Measurements from ENCODE around the gene KMT5B. TPM values are rescaled to one million over a fixed set of nuclear protein-coding genes. Genes with fewer than 3 reads are reported as not detected.
A peak's percentile ranks its signal among the peaks of the same experiment; 100 is the strongest.

Gene KMT5B
- total and polyA plus RNA-seq, 2 of the 13 experiments (the other 11 are each of a cell fraction or from before 2014, with no cell fraction given) = 17.6 to 23.7 TPM

GRCh38 chr11:68145120-68145866 is 67.8 kb downstream of the KMT5B start (continued):
- TF ChIP-seq TSC22D2 (CRISPR knock-in tag; IDR thresholded peaks at IDR 0.05; ENCODE audit: borderline replicate concordance) = no peak
- no peak for TF ChIP-seq ELF4 (CRISPR knock-in tag; IDR thresholded peaks at IDR 0.05; ENCODE audit: borderline replicate concordance)
- TF ChIP-seq CREM (IDR thresholded peaks at IDR 0.05) = peak; percentile 74
- no peak for TF ChIP-seq CREM (CRISPR knock-in tag; IDR thresholded peaks at IDR 0.05)
- TF ChIP-seq NR2C2 (CRISPR knock-in tag; IDR thresholded peaks at IDR 0.05; ENCODE audit: borderline replicate concordance) = peak; percentile 67; the same call in 1 of the 2 replicates
- TF ChIP-seq ELF3 (CRISPR knock-in tag; IDR thresholded peaks at IDR 0.05) = peak; percentile 80
- TF ChIP-seq CREB1 (IDR thresholded peaks at IDR 0.05) = peak; percentile 64; the same call in 1 of the 2 replicates
- peak; percentile 60; the same call in 1 of the 2 replicates for TF ChIP-seq CREB1 (CRISPR knock-in tag; IDR thresholded peaks at IDR 0.05)
- peak; percentile 91; the same call in 1 of the 2 replicates for TF ChIP-seq MIER3 (CRISPR knock-in tag; IDR thresholded peaks at IDR 0.05; ENCODE audit: borderline replicate concordance)
- peak; percentile 58; the same call in 1 of the 2 replicates for TF ChIP-seq DRAP1 (CRISPR knock-in tag; IDR thresholded peaks at IDR 0.05)
- peak; percentile 90; the same call in 1 of the 2 replicates for TF ChIP-seq AKAP8 (CRISPR knock-in tag; IDR thresholded peaks at IDR 0.05)
- no peak for TF ChIP-seq NPAS2 (CRISPR knock-in tag; IDR thresholded peaks at IDR 0.05; ENCODE audit: borderline replicate concordance)
- no peak for TF ChIP-seq LCORL (IDR thresholded peaks at IDR 0.05)
- TF ChIP-seq LCORL (CRISPR knock-in tag; IDR thresholded peaks at IDR 0.05) = peak; percentile 89
- peak; percentile 57; the same call in 1 of the 2 replicates for TF ChIP-seq ZNF333 (CRISPR knock-in tag; IDR thresholded peaks at IDR 0.05; ENCODE audit: borderline replicate concordance)
- peak; percentile 56; the same call in 1 of the 2 replicates for TF ChIP-seq SIX4 (CRISPR knock-in tag; IDR thresholded peaks at IDR 0.05)
- no peak; the same call in 1 of the 2 replicates for TF ChIP-seq ZNF337 (CRISPR knock-in tag; IDR thresholded peaks at IDR 0.05; ENCODE audit: borderline replicate concordance, low read depth)
- no peak for TF ChIP-seq TIGD3 (CRISPR knock-in tag; IDR thresholded peaks at IDR 0.05; ENCODE audit: borderline replicate concordance)
- TF ChIP-seq ZNF615 (CRISPR knock-in tag; IDR thresholded peaks at IDR 0.05; ENCODE audit: borderline replicate concordance) = no peak
- TF ChIP-seq REXO4 (CRISPR knock-in tag; IDR thresholded peaks at IDR 0.05; ENCODE audit: borderline replicate concordance) = no peak
- TF ChIP-seq, protein P1, sequence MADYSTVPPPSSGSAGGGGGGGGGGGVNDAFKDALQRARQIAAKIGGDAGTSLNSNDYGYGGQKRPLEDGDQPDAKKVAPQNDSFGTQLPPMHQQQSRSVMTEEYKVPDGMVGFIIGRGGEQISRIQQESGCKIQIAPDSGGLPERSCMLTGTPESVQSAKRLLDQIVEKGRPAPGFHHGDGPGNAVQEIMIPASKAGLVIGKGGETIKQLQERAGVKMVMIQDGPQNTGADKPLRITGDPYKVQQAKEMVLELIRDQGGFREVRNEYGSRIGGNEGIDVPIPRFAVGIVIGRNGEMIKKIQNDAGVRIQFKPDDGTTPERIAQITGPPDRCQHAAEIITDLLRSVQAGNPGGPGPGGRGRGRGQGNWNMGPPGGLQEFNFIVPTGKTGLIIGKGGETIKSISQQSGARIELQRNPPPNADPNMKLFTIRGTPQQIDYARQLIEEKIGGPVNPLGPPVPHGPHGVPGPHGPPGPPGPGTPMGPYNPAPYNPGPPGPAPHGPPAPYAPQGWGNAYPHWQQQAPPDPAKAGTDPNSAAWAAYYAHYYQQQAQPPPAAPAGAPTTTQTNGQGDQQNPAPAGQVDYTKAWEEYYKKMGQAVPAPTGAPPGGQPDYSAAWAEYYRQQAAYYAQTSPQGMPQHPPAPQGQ (CRISPR knock-in tag; IDR thresholded peaks at IDR 0.05; ENCODE audit: borderline replicate concordance) = no peak
- no peak for TF ChIP-seq ZNF326 (CRISPR knock-in tag; IDR thresholded peaks at IDR 0.05; ENCODE audit: borderline replicate concordance)
- 0 out of 2 replicates have a peak, but pooled peaks have one; percentile 22 for TF ChIP-seq ZSCAN5A (CRISPR knock-in tag; IDR thresholded peaks at IDR 0.05; ENCODE audit: borderline replicate concordance)
- peak; percentile 76; the same call in 1 of the 2 replicates for TF ChIP-seq ZNF331 (CRISPR knock-in tag; IDR thresholded peaks at IDR 0.05)
- TF ChIP-seq ZSCAN9 (CRISPR knock-in tag; IDR thresholded peaks at IDR 0.05; ENCODE audit: borderline replicate concordance) = peak; percentile 90; the same call in 1 of the 2 replicates

All from HepG2 (cell line).